ENCODE data around the gene RTRAF. TPM values are rescaled to one million over a fixed set of nuclear protein-coding genes. Genes with fewer than 3 reads are reported as not detected.

The RTRAF gene
- total and polyA plus RNA-seq, 2 of the 8 experiments (the other 6 are each of a cell fraction or from before 2014, with no cell fraction given): 149 to 359 TPM

- TF ChIP-seq, protein P1, sequence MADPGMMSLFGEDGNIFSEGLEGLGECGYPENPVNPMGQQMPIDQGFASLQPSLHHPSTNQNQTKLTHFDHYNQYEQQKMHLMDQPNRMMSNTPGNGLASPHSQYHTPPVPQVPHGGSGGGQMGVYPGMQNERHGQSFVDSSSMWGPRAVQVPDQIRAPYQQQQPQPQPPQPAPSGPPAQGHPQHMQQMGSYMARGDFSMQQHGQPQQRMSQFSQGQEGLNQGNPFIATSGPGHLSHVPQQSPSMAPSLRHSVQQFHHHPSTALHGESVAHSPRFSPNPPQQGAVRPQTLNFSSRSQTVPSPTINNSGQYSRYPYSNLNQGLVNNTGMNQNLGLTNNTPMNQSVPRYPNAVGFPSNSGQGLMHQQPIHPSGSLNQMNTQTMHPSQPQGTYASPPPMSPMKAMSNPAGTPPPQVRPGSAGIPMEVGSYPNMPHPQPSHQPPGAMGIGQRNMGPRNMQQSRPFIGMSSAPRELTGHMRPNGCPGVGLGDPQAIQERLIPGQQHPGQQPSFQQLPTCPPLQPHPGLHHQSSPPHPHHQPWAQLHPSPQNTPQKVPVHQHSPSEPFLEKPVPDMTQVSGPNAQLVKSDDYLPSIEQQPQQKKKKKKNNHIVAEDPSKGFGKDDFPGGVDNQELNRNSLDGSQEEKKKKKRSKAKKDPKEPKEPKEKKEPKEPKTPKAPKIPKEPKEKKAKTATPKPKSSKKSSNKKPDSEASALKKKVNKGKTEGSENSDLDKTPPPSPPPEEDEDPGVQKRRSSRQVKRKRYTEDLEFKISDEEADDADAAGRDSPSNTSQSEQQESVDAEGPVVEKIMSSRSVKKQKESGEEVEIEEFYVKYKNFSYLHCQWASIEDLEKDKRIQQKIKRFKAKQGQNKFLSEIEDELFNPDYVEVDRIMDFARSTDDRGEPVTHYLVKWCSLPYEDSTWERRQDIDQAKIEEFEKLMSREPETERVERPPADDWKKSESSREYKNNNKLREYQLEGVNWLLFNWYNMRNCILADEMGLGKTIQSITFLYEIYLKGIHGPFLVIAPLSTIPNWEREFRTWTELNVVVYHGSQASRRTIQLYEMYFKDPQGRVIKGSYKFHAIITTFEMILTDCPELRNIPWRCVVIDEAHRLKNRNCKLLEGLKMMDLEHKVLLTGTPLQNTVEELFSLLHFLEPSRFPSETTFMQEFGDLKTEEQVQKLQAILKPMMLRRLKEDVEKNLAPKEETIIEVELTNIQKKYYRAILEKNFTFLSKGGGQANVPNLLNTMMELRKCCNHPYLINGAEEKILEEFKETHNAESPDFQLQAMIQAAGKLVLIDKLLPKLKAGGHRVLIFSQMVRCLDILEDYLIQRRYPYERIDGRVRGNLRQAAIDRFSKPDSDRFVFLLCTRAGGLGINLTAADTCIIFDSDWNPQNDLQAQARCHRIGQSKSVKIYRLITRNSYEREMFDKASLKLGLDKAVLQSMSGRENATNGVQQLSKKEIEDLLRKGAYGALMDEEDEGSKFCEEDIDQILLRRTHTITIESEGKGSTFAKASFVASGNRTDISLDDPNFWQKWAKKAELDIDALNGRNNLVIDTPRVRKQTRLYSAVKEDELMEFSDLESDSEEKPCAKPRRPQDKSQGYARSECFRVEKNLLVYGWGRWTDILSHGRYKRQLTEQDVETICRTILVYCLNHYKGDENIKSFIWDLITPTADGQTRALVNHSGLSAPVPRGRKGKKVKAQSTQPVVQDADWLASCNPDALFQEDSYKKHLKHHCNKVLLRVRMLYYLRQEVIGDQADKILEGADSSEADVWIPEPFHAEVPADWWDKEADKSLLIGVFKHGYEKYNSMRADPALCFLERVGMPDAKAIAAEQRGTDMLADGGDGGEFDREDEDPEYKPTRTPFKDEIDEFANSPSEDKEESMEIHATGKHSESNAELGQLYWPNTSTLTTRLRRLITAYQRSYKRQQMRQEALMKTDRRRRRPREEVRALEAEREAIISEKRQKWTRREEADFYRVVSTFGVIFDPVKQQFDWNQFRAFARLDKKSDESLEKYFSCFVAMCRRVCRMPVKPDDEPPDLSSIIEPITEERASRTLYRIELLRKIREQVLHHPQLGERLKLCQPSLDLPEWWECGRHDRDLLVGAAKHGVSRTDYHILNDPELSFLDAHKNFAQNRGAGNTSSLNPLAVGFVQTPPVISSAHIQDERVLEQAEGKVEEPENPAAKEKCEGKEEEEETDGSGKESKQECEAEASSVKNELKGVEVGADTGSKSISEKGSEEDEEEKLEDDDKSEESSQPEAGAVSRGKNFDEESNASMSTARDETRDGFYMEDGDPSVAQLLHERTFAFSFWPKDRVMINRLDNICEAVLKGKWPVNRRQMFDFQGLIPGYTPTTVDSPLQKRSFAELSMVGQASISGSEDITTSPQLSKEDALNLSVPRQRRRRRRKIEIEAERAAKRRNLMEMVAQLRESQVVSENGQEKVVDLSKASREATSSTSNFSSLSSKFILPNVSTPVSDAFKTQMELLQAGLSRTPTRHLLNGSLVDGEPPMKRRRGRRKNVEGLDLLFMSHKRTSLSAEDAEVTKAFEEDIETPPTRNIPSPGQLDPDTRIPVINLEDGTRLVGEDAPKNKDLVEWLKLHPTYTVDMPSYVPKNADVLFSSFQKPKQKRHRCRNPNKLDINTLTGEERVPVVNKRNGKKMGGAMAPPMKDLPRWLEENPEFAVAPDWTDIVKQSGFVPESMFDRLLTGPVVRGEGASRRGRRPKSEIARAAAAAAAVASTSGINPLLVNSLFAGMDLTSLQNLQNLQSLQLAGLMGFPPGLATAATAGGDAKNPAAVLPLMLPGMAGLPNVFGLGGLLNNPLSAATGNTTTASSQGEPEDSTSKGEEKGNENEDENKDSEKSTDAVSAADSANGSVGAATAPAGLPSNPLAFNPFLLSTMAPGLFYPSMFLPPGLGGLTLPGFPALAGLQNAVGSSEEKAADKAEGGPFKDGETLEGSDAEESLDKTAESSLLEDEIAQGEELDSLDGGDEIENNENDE (IDR thresholded peaks at IDR 0.05; ENCODE audit: insufficient replicate concordance, low read length): no peak
Observed at GRCh38 chr14:52049721-52050588, 60.6 kb downstream of the RTRAF start (continued).

Data from H1 (cell line).